Vagina (tissue), 2 donors: Measurements from ENCODE around the gene ASAP2. TPM values are rescaled to one million over a fixed set of nuclear protein-coding genes. Genes with fewer than 3 reads are reported as not detected.

ENCODE experiments used
- DNase-seq, 2 donors: peaks; one replicate each; pipeline ENCODE4 v3.0.0-alpha.2; 2017; ENCODE audit errors: extremely low spot score in 2 of 2
- H3K27ac ChIP-seq: fragments of 200-600 bp; sonication (generic); one replicate; pipeline ENCODE4 v1.5.1; 2019
- H3K27me3 ChIP-seq: fragments of 200-600 bp; sonication (generic); one replicate; pipeline ENCODE4 v1.5.1; 2019
- H3K36me3 ChIP-seq, 2 donors: fragments of 200-600 bp; sonication (generic); one replicate each; pipeline ENCODE4 v1.5.1; 2017 to 2019
- H3K4me1 ChIP-seq: fragments of 200-600 bp; sonication (generic); one replicate; pipeline ENCODE4 v1.5.1; 2019
- H3K4me3 ChIP-seq, 2 donors: fragments of 200-600 bp; sonication (generic); 1 replicate in 1 of 2; 2 replicates in 1 of 2; pipeline ENCODE4 v1.5.1; 2016 to 2019
- H3K9me3 ChIP-seq: fragments of 200-600 bp; sonication (generic); one replicate; pipeline ENCODE4 v1.5.1; 2019
- CTCF ChIP-seq, 3 experiments: fragments of 450-650 bp in 2 of 3; fragments of 200-600 bp in 1 of 3; sonication (generic) in 1 of 3; IDR thresholded peaks; one replicate each; pipeline ENCODE4 v1.5.1; 2017 to 2019; ENCODE audit warnings: antibody characterized with exemption in 3 of 3, mild to moderate bottlenecking in 2 of 3, moderate library complexity in 2 of 3
- POLR2A ChIP-seq, 2 donors: fragments of 450-650 bp; IDR thresholded peaks; one replicate each; pipeline ENCODE4 v1.6.1; 2017; ENCODE audit warnings: antibody characterized with exemption in 2 of 2, mild to moderate bottlenecking in 2 of 2, moderate library complexity in 2 of 2
- POLR2AphosphoS5 ChIP-seq, 2 donors: sonication (generic); formaldehyde crosslinking; IDR thresholded peaks; one replicate each; pipeline ENCODE4 v1.9.0; 2017; ENCODE audit warnings: antibody characterized with exemption in 2 of 2, mild to moderate bottlenecking in 2 of 2, low read depth in 1 of 2; ENCODE audit not compliant: insufficient read depth in 1 of 2
- intact Hi-C: fragments of 100-400 bp; cut with DNase I; formaldehyde crosslinking; loops from one replicate; pipeline ENCODE4 v1.15.1; 2023
- total RNA-seq: library from RNA; depleted of rRNA; stranded (reverse); fragments of >200 nt; gene quantifications from one replicate; pipeline ENCODE4 v1.2.3, GENCODE V29; 2016

ASAP2 gene
- total RNA-seq, 1 donor from 2014 or later, result 36.3 TPM

DNA sequence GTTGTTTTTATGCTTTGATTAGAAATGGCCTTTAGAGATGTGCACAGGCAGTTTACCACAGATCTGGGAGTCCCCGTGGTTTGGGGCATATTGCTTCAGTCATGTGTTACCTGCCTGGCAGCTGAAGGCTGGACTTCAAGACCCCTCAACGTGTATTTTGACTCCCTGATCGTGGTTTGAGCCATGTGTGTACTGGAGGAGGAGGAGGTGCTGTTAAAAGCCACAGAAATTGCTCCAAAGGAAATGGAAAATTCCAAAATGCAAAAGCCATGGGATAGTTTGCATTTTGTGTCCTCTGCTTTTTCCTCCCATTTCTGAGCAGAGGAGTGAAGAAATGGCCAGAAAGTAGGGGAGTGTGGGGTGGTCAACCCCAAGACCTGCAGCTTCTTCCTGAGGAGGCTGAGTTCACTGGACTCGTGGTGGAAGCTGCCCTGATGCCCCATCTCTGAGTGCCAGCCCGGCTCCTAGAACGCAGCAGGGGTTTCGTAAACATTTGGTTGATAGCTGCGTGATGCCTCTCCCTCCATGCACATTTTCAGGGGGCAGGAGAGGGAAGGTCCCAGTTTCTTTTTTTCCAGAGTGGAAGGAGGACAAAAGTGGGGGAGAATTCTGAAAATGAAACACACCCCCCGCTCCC lies 171.0 kb downstream of the ASAP2 start:
- Histone ChIP-seq H3K27me3 (no peaks in the 10 kb centered on the region), H3K4me1 (peaks cover 35% of the 10 kb centered on the region), H3K4me3 (no peak overlapping the region), H3K9me3 (no peaks in the 10 kb centered on the region), H3K27ac (peak overlapping the region; percentile 89), H3K36me3 (peaks cover 0 to 10% of the 10 kb centered on the region in 2 donors)
- intact Hi-C loops, result no loop called here
- no peak for DNase-seq
- TF ChIP-seq POLR2AphosphoS5 (IDR thresholded peaks at IDR 0.05; ENCODE audit: insufficient read depth in 1 of 2, low read depth in 1 of 2) (no peak), CTCF (IDR thresholded peaks at IDR 0.05) (no peak), POLR2A (IDR thresholded peaks at IDR 0.05) (no peak)

DNA sequence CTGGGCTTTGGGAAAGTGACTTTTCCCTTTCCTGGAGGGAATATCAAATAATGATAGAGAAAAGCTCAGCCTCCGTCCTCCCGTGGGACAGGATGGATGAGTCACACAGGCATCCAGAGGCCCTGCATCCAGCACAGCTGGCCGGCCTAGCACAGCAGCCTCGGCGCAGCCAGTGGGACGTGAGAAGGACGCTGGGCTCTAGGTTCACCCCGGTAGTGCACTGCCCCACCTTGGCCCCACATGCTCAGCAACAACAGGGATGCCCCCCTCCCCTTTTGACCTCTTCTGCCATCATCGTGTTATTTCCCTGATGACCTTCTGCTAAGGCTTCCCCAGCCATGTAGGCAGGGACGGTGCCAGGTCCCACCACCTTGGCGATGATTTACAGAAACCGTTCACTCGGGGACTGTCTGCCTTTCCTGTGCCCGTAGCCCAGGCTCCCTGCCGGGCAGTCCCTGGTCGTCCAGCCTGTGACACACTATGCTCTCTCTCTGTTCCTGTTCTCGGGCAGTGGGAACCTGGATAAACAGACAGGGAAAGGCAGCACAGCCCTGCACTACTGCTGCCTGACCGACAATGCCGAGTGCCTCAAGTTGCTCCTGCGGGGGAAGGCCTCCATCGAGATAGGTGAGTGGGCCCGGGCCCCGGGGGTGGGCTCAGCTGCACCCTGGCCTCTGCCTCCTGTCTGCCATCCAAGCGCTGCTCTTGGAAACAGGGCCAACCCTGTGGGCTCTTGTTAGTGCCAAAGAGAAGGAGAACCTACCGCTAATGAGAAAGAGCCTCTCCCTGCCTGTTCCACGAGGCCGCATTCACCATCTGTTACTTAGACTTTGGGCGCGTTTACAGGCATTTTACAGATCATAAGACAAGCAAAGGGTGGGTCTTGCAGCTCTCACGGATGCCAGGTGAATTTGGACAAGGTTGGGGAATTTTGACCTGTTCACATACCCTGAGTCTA lies 172.1 kb downstream of the ASAP2 start:
- intact Hi-C loops, result no loop called here
- no peak for DNase-seq

GRCh38 chr2:9379391-9379755 lies 172.8 kb downstream of the ASAP2 start:
- Histone ChIP-seq H3K9me3 (no peaks in the 10 kb centered on the region), H3K4me1 (peaks cover 35% of the 10 kb centered on the region), H3K27ac (peak overlapping the region; percentile 89), H3K27me3 (no peaks in the 10 kb centered on the region), H3K36me3 (peaks cover 0 to 10% of the 10 kb centered on the region in 2 donors), H3K4me3 (no peak overlapping the region)
- TF ChIP-seq POLR2AphosphoS5 (IDR thresholded peaks at IDR 0.05; ENCODE audit: insufficient read depth in 1 of 2, low read depth in 1 of 2) (no peak), CTCF (IDR thresholded peaks at IDR 0.05) (no peak), POLR2A (IDR thresholded peaks at IDR 0.05) (no peak)
- intact Hi-C loops, result no loop called here
- DNase-seq, result no peak

More for the DNA sequence above, 172.1 kb downstream of the ASAP2 start:
- peaks cover 0 to 10% of the 10 kb centered on the region in 2 donors for H3K36me3 ChIP-seq
- no peak overlapping the region for H3K4me3 ChIP-seq
- peak overlapping the region; percentile 89 for H3K27ac ChIP-seq
- H3K4me1 ChIP-seq, result peaks cover 35% of the 10 kb centered on the region
- H3K9me3 ChIP-seq, result no peaks in the 10 kb centered on the region
- TF ChIP-seq POLR2AphosphoS5 (IDR thresholded peaks at IDR 0.05; ENCODE audit: insufficient read depth in 1 of 2, low read depth in 1 of 2), result peak in 1 of 2 donors; percentile 65
- no peak for TF ChIP-seq CTCF (IDR thresholded peaks at IDR 0.05)
- no peaks in the 10 kb centered on the region for H3K27me3 ChIP-seq

- intact Hi-C loops, result no loop called here
- H3K4me1 ChIP-seq, result peaks cover 38% of the 10 kb centered on the region
- peak overlapping the region; percentile 89 for H3K27ac ChIP-seq
- no peaks in the 10 kb centered on the region for H3K27me3 ChIP-seq
- H3K4me3 ChIP-seq, result no peak overlapping the region
- H3K36me3 ChIP-seq, result no peaks in the 10 kb centered on the region
- DNase-seq, result no peak
- TF ChIP-seq POLR2AphosphoS5 (IDR thresholded peaks at IDR 0.05; ENCODE audit: insufficient read depth in 1 of 2, low read depth in 1 of 2) (peak; percentile 66 to 70), CTCF (IDR thresholded peaks at IDR 0.05) (no peak), POLR2A (IDR thresholded peaks at IDR 0.05) (no peak)
- no peaks in the 10 kb centered on the region for H3K9me3 ChIP-seq
Observed at GRCh38 chr2:9380702-9381628, 174.4 kb downstream of the ASAP2 start.
